ENCODE results near the gene MCM10.

- TF ChIP-seq CTCF (IDR thresholded peaks at IDR 0.05) (no peak), TCF7L2 (IDR thresholded peaks at IDR 0.05; ENCODE audit: low read depth, low read length) (no peak)
Observed at GRCh38 chr10:13115832-13116803, 45.2 kb upstream of the MCM10 start.

Measured in Panc1 (cell line).